HG03060 (cell line): ENCODE measurements around the gene TMCO5A.
"Not testable (repeated sequence)": the region's sequence is repeated elsewhere in the genome, so short reads cannot be mapped to it uniquely, and the experiment has no call there.

ENCODE experiments used
- ATAC-seq: cut with Tn5 transposase; IDR thresholded peaks from one replicate; pipeline ENCODE4 v1.9.1; 2021; ENCODE audit warnings: low read depth, moderate number of reproducible peaks; ENCODE audit not compliant: unreplicated experiment

Gene TMCO5A

DNA sequence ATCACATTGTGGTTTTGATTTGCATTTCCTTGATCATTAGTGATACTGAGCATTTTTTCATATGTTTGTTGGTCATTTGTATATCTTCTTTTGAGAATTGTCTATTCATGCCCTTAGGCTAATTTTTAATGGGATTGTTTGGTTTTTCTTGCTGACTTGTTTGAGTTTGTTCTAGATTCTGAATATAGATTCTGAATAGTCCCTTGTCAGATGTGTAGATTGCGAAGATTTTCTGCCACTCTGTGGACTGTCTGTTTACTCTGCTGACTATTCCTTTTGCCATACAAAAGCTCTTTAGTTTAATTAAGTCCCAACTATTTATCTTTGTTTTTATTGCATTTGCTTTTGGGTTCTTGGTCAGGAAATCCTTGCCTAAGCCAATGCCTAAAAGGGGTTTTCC, 26.3 kb downstream of the TMCO5A start:
- not testable (repeated sequence) for ATAC-seq

- no peak for ATAC-seq
Observed at GRCh38 chr15:37967788-37968187, 33.3 kb downstream of the TMCO5A start.

DNA sequence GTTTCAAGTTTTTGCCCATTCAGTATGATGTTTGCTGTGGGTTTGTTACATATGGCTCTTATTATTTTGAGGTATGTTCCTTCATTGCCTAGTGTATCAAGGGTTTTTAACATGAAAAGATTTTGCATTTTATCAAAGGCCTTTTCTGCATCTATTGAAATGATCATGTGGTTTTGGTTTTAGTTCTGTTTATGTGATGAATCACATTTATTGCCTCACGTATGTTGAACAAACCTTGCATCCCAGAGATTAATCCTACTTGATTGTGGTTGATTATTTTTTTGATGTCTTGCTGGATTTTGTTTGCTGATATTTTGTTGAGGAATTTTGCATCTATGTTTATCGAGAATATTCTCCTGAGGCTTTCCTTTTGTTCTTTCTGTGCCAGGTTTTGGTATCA, 39.4 kb downstream of the TMCO5A start:
- no peak for ATAC-seq

DNA sequence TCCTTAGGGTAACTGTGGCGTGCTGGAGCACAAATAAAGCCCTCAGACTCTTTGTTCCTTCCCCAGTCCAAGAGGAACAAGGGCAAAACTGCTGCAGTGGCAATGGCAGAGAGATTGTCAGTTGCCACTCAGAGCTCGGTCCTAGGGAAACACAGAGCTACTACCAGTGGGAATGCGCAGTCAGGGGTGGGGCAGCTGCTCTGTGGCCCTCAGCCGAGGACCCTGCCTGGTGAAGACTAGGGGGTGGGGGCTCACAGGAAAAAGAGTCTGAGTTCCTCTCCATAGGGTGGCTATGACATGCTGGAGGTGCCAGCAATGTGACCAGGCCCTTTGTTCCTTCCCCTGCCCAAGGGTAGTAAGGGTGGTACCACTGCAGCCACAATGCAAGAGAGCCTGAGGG, 43.8 kb downstream of the TMCO5A start:
- no peak for ATAC-seq

GRCh38 chr15:37979671-37980409, 45.4 kb downstream of the TMCO5A start:
- no peak for ATAC-seq

DNA sequence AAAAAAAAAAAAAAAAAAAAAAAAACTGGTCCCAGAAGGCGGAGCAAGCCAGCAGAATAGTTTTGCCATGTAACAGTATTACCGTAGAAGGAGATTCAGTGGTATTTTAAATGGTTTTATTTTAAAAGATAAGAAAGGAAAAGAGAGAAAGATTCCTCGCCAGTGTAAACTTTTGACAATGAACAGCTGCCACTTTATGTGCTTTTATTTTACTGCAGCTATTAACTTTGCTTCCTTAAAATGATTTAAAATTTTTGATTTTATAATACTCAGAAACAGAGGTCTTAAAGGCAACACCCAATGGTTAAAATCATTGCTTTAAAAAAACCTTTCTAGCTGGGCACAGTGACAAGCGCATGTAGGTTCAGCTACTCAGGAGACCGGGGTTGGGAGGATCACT, 46.8 kb downstream of the TMCO5A start:
- no peak for ATAC-seq

- ATAC-seq, result no peak
Observed at GRCh38 chr15:37981775-37982174, 47.3 kb downstream of the TMCO5A start.

DNA sequence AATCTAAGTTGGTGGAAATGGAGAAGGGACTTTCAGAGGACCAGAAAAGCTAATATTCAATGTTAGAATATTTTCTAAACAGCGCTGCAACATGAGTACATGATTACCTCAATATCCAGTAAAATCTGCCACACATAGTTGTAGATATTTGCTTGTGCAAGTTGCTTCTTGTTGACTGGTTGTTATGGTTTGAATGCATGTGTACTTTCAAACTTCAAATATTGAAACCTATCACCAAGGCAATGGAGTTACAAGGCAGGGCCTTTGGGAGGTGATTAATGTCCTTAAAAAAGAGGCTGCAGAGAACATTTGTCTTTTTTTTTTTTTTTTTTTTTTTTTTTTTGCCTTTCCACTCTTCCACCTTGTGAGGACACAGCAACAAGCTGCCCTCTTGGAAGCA, 49.9 kb downstream of the TMCO5A start:
- no peak for ATAC-seq

GRCh38 chr15:37995461-37996347, 61.3 kb downstream of the TMCO5A start:
- ATAC-seq, result peak; percentile 62
